Esophagus squamous epithelium (tissue), 4 donors: ENCODE data around the gene UBE2I.

Experiments
- CTCF ChIP-seq, 6 experiments: fragments of 450-650 bp in 4 of 6; fragments of 200-600 bp in 2 of 6; sonication (generic) in 2 of 6; IDR thresholded peaks; one replicate each; pipeline ENCODE4 v1.5.1; 2016 to 2019; ENCODE audit warnings: antibody characterized with exemption in 6 of 6, mild to moderate bottlenecking in 4 of 6, moderate library complexity in 4 of 6
- POLR2A ChIP-seq, 4 donors: fragments of 450-650 bp; IDR thresholded peaks; one replicate each; pipeline ENCODE4 v1.6.1; 2017; ENCODE audit warnings: antibody characterized with exemption in 4 of 4, mild to moderate bottlenecking in 4 of 4, moderate library complexity in 3 of 4

GRCh38 chr16:1374418-1375297 is 65.2 kb downstream of the UBE2I start:
- TF ChIP-seq CTCF (IDR thresholded peaks at IDR 0.05) (no peak), POLR2A (IDR thresholded peaks at IDR 0.05) (no peak)
